Psoas muscle (tissue), 8 donors: ENCODE results near the gene GOLGA5. TPM values are rescaled to one million over a fixed set of nuclear protein-coding genes. Genes with fewer than 3 reads are reported as not detected.

Experiments
- ATAC-seq, 4 donors: fragments of 200-7000 bp; cut with Tn5 transposase; one replicate each; pipeline ENCODE4 v1.9.1; 2020; ENCODE audit warnings: moderate library complexity in 3 of 4, mild to moderate bottlenecking in 2 of 4
- DNase-seq, 2 donors: peaks; one replicate each; pipeline ENCODE4 v3.0.0-alpha.2; 2020
- H3K27ac ChIP-seq: fragments of 200-600 bp; one replicate; pipeline ENCODE4 v1.8.0; 2022
- H3K27me3 ChIP-seq, 3 donors: fragments of 200-600 bp in 1 of 3; one replicate each; pipeline versions ENCODE4 v1.6.1 to v1.8.0; 2013 to 2022; ENCODE audit warnings: low read length in 2 of 3, mild to moderate bottlenecking in 2 of 3, moderate library complexity in 1 of 3; ENCODE audit not compliant: insufficient read depth in 3 of 3
- H3K36me3 ChIP-seq, 2 donors: fragments of 200-600 bp in 1 of 2; one replicate each; pipeline versions ENCODE4 v1.6.1 to v1.8.0; 2013 to 2022; ENCODE audit warnings: low read depth in 1 of 2, mild to moderate bottlenecking in 1 of 2, moderate library complexity in 1 of 2; ENCODE audit not compliant: insufficient read depth in 1 of 2
- H3K4me1 ChIP-seq: fragments of 200-600 bp; one replicate; pipeline ENCODE4 v1.8.0; 2022
- H3K4me3 ChIP-seq: fragments of 200-600 bp; one replicate; pipeline ENCODE4 v1.8.0; 2022; ENCODE audit warnings: mild to moderate bottlenecking
- H3K9me3 ChIP-seq: fragments of 200-600 bp; one replicate; pipeline ENCODE4 v1.8.0; 2022
- CTCF ChIP-seq: fragments of 200-600 bp; IDR thresholded peaks from one replicate; pipeline ENCODE4 v1.8.0; 2022; ENCODE audit warnings: antibody characterized with exemption
- WGBS, 3 donors: extraction: QIAGEN DNeasy Blood & Tissue Kit; methylation state at CpG; one replicate each; pipeline versions ENCODE4 v1.1.6 to v1.1.7; 2013; 5-methylcytosine and 5-hydroxymethylcytosine counted together
- intact Hi-C, 2 donors: fragments of 100-400 bp; cut with DNase I; formaldehyde crosslinking; loops; one replicate each; pipeline versions ENCODE4 v1.11.0 to v1.14.2; 2022
- polyA plus RNA-seq, 3 donors: library from polyadenylated mRNA; stranded (reverse); fragments of 200-250 nt; gene quantifications; one replicate each; pipeline ENCODE4 v1.2.3, GENCODE V29; 2013
- total RNA-seq, 4 donors: library from RNA; stranded (reverse); fragmentation: NEBNext Ultra II Directional in 2 of 4; extraction: Animal tissue kit (Norgen Biotek cat#: 25700) in 2 of 4; gene quantifications; one replicate each; pipeline versions ENCODE4 v1.2.1 to v1.2.4, GENCODE V29; 2021 to 2023
- donor health status: healthy with polysubstance abuse.
- donor health status: DM: no; HTN: no; CAD: no; lungs with moderate emphysema.
- donor health status: Bipolar disorder and iron deficiency.
- donor health status: healthy.
- donor health status: DM: yes; HTN: yes; CAD: no.
- donor health status: DM: no; HTN: no; CAD: no.
- donor health status: DM: no; HTN: no; CAD: no.
- donor health status: DM: yes; HTN: yes; CAD: no.

GOLGA5 gene
- total and polyA plus RNA-seq, 7 donors = 19.8 to 59.1 (median 23.5) TPM

DNA sequence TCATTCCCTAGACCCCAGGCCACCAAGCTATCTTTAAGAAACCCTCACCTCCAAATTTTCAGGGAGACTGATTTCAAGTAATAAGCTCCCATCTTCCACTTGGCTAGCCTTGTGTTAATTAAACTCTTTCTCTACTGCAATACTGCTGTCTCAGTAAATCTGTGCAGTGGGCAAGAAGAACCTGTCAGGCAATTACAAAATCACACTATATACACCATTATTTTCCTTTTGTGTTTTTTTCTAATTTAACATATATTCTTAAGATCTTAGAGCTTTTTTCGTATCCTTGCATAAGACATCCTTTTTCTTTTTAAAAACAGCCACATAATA lies 7.7 kb upstream of the GOLGA5 start:
- no peaks in the 10 kb centered on the region for H3K36me3 ChIP-seq
- no peak for ATAC-seq

DNA sequence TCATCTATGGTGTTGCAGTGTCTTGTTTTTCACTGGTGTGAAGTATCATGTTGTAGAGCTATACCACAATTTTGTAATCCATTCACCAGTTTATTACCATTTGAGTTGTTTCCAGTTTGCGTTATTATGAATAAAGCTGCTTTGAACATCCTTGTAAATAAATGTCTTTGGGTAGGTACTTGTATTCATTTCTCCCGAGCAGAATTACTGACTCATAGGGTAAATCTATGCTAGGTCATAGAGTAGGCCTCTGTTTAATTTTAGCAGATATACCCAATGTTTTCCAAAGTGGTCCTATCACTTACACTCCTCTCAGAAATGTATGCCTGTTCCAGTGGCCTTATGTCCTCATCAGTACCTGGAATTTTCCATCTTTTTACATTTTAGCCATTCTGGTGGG lies 6.6 kb upstream of the GOLGA5 start:
- Histone ChIP-seq H3K27ac (no peak overlapping the region), H3K36me3 (no peaks in the 10 kb centered on the region), H3K4me3 (no peak overlapping the region), H3K27me3 (no peaks in the 10 kb centered on the region), H3K9me3 (peaks cover 18% of the 10 kb centered on the region), H3K4me1 (no peaks in the 10 kb centered on the region)
- intact Hi-C loops = no loop called here
- no peak for TF ChIP-seq CTCF
- DNase-seq (no peak), ATAC-seq (no peak)
- WGBS, 3 donors = 84 to 93% (median 90%) methylated on average over 2 of the region's 2 CpGs

More for the DNA sequence above, 7.7 kb upstream of the GOLGA5 start:
- Histone ChIP-seq H3K27me3 (no peaks in the 10 kb centered on the region), H3K9me3 (peaks cover 18% of the 10 kb centered on the region), H3K4me1 (no peaks in the 10 kb centered on the region), H3K27ac (no peak overlapping the region), H3K4me3 (no peak overlapping the region)
- 79 to 89% (median 83%) methylated on average over 1 of the region's 1 CpG for WGBS, 3 donors
- no peak for TF ChIP-seq CTCF
- DNase-seq = no peak
- intact Hi-C loops = no loop called here

DNA sequence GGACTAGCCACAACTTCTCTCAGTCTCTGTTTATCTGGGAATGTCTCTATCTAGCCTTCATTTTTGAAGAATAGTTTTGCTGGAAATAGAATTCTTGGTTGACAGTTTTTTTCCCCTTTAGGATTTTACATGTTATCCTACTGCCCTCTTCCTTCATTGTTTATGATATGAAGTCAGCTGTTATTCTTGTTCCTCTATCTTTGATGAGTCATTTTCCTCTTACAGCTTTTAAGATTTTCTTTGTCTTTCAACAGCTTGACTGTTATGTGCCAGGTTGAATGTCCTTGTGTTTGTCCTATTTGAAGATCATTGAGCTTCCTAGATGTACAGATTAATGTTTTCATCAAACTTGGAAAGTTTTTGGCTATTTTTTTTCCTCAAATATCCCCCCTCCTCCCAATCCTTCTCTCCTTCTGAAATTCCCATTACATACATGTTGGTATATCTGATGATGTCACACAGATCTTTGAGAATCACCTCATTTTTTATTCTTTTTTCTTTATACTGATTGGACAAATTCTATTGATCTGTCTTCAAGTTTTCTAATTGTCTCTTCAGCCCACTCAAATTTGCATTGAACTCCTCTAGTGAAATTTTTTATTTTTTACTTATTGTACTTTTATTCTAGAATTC lies 4.5 kb upstream of the GOLGA5 start:
- no peak for TF ChIP-seq CTCF
- Histone ChIP-seq H3K27me3 (no peaks in the 10 kb centered on the region), H3K4me3 (no peak overlapping the region), H3K9me3 (peaks cover 18% of the 10 kb centered on the region), H3K36me3 (no peaks in the 10 kb centered on the region), H3K4me1 (peaks cover 7% of the 10 kb centered on the region), H3K27ac (no peak overlapping the region)
- no peak for ATAC-seq
- intact Hi-C loops = loop anchor here in 1 of 2 donors (5.0 kb wide), 1 partner anchor 42 kb away; the partner anchor contains the start of gene LGMN
- no peak for DNase-seq

- no peak for ATAC-seq
- 53 to 61% (median 55%) methylated on average over 4 of the region's 4 CpGs for WGBS, 3 donors
- H3K27ac ChIP-seq = no peak overlapping the region
- DNase-seq = no peak
- peaks cover 18% of the 10 kb centered on the region for H3K9me3 ChIP-seq
- no peaks in the 10 kb centered on the region for H3K27me3 ChIP-seq
- intact Hi-C loops = loop anchor here in 1 of 2 donors (5.0 kb wide), 1 partner anchor 46 kb away; the partner anchor contains the start of gene LGMN
- peaks cover 0 to 16% of the 10 kb centered on the region in 2 donors for H3K36me3 ChIP-seq
- TF ChIP-seq CTCF = no peak
- H3K4me3 ChIP-seq = no peak overlapping the region
- H3K4me1 ChIP-seq = peaks cover 15% of the 10 kb centered on the region
Observed at GRCh38 chr14:92792885-92793284, 1.2 kb upstream of the GOLGA5 start.

GRCh38 chr14:92794547-92794941 lies 439 bp downstream of the GOLGA5 start:
- ATAC-seq (peak in 2 of 4 donors; percentile 8 to 9), DNase-seq (peak in 1 of 2 donors; percentile 60)
- peaks cover 15% of the 10 kb centered on the region for H3K4me1 ChIP-seq
- WGBS, 3 donors = 0% methylated on average over 20 of the region's 20 CpGs
- no peaks in the 10 kb centered on the region for H3K27me3 ChIP-seq
- peak overlapping the region; percentile 84 for H3K4me3 ChIP-seq
- H3K9me3 ChIP-seq = peaks cover 9% of the 10 kb centered on the region
- TF ChIP-seq CTCF = no peak
- peaks cover 0 to 26% of the 10 kb centered on the region in 2 donors for H3K36me3 ChIP-seq
- H3K27ac ChIP-seq = peak overlapping the region; percentile 88
- intact Hi-C loops = loop anchor here in 1 of 2 donors (5.0 kb wide), 1 partner anchor 47 kb away; the partner anchor contains the start of gene LGMN
